NCI-H2171 treated with DMSO at 0.1 percent for 48 hours (cell line): Measurements from ENCODE around the gene ANGPTL2.

Experiments
- DNase-seq: peaks from one replicate; lab custom pipeline; 2025; lab: John Stamatoyannopoulos, UW

Gene ANGPTL2

DNA sequence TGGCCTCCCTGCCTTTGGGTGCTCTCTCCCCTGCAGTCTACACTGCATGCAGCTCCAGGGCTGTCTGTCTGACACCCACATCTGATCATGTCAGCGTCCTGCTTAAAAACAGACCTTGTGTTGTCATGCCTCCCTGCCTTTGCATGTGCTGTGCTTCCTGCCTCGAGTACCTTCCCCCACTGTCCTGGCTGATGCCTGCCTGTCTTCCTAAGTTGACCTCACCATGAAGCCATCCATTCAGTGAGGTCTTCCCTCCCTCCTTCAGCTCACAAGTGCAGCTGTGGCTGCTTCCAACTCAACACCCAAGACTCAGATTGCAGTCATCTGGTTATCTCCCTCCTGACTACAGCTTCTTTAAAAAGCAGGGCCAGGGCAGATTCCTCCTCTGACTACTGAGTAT, 5.5 kb downstream of the ANGPTL2 start:
- no peak for DNase-seq

DNA sequence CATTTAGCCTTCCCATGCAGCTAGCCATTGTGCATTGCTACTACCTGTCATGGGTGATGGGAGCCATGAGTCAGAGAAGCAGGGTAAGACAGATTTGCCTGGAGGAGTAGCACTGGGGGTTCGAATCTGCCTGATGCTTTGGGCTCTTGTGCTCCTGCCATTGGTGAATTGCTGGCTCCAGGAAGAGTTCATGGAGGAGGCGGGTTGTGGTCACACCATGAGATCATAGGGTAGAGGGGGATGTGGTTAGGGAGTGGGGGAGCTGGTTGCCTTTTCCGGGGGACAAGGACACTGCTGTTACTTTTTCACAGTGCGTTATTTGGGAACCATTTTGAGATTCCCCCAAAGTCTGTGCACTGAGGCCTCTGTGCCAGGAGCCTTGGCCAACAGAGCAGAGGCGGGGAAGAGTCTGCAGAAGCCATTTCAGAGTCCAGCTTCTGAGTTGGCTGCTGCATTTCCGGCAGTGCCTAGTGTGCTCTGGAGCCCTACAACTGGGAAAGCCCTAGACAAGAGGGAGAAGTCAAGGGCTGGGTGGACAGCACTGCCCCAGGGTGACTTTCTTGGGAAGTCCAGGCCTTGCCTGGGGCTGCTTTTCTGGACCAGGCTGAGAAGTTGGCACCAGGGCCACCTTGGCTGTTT, 6.2 kb downstream of the ANGPTL2 start:
- DNase-seq = no peak

DNA sequence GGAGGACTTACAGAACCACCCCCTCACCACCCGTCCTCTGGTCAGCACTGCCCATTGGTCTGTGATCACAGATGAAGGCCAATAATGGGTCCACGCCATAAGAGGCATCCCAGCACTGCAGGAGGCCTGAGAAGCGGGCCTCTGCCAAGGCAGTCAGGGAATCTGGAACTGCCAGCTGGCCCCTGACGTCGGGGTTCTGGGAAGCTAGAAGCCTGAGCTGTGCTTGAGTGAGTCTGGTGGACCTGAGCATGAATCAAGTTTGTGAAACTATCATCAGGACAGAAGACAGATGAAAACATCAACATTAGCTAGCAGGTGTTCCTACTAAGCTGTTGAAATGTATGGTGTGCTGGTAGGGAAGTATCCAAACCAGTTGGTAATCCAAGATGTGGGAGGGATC, 7.8 kb downstream of the ANGPTL2 start:
- DNase-seq = no peak

DNA sequence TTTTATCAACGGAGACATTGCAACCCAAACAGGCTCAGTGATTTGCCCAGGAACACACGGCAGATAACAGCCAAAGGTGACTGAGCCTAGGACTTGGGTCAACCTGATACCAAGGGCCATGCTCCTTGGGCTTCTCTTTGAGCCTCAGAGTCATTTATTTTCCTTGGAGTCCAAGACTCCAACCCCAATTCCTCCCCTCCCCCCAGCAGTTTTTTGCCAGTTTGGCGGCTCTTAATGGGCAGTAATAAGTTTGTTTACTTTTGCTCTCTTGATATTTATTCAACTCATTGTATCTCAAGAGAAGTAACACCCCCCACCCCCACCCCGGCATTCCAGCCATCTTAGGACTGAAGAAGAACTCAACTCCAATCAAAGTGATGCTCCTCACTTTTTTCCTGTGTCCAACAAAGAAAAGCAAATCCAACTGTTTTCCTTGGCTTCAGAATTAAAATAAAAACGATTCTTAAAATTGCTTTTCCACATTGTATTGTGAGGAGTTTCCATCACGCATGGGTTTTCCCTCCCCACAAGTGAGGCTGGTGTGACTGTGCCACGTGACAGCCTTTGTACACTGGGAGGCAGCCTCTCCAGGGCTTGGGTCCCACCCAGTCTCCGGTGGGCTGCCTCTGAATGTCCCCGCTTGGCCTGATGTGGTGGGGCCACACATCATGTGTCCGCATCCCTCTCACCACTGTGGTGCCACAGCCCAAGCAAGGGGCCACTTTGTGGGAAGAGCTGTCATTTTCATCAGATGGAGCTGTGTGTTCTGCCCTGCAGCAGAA, 9.1 kb downstream of the ANGPTL2 start:
- DNase-seq = no peak

DNA sequence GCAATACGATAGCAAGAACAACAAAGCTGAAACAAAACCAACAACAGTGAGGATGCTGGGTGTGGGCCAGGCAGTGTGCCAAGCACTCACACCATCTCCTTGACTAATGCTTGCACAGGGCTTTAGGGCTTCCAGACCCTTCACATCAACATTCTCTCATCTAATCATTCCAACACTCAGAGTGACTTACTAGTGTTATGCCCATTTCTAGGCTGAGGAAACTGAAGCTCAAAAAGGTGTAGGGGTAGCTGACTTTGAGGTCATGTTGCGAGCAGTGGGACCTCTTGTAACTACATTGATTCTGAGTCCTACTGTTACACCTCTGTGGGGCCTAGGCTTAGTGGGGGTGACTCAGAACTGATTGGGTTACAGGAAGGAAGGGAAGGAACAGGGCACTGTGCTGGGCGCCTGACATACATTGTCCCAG, 9.7 kb downstream of the ANGPTL2 start:
- DNase-seq = no peak

DNA sequence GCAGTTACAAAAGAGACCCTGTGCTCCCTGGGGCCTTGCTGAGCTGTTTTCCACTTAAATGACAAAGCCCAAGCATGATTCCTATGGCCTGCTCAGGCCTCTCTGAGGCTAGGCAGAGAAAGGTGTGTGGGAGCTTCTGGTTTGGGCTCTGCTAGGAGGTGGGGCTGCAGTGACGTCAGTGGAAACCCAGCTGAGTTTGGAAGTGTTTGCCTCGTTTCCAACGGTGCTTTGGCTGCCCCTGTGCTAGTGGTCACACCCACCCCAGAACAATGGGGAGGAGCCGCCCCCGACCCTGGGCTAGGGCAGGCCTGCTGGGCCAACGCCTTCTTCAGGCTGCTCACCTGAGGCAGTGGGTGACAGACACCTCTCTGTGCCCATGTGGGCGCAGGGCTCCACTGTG, 10.4 kb downstream of the ANGPTL2 start:
- no peak for DNase-seq

DNA sequence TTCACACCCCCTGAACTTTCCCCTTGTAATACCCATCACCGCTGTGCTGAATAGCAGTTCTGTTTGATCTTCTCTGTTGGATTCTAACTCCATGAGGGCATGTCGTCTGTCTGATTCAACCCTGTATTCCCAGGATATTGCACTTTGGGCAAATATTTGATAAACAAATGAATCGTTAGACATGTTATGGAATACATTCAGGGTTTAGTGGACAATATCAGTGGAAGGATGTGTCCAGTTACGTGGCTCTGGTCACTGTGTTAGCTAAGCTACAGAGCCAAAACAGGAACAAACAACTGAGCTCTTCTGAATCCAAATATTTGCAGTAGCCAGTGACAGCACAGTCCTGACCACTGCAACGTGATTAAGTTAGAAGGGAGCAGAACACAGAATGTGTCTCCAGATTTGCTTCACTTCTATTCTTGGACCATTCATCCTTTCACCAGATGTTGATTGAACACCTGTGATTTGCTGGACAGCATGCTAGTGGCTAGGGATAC, 13.2 kb downstream of the ANGPTL2 start:
- no peak for DNase-seq

DNA sequence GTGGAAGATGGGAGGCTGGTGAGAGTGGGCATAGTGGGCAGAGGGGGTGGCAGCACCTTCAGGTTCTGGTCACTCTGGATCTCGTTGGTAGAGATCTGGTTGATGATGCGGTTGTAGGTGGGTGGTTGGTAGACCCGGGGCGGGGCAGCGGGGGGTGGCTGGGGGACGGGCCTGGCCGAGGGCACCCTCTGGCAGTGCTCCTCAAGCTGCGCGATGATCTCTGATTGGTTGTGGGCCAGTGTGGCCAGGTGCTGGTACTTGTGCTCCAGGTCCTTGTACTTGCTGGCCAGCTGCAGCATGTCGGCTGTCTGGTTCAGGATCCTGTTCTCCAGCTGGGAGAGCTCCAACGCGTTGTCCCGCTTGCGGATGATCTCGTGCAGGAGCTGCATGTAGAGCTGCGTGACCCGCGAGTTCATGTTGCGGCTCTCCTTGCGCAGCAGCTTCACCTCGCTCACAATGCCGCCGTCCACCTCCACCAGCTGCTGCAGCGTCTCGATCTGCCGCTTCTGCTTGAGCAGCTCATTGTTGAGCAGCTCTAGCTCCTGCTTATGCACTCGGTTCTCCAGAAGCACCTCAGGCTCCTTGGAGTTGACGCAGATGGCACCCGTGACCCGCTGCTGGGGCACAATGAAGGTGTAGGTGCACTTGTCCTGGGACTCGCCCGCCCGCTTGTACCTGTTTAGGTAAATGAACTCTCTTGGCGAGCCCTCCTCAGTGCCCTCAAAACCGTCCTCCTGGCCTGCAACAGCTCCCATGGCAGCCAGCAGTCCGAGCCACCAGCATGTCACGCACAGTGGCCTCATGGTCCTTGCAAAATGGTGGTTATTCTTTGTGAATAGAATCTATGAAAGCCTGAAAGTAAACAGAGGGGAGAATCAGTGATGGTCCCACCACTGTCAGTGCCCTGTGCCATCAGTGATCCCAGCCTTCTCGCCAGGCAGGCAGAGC, 14.2 kb downstream of the ANGPTL2 start:
- DNase-seq = no peak

DNA sequence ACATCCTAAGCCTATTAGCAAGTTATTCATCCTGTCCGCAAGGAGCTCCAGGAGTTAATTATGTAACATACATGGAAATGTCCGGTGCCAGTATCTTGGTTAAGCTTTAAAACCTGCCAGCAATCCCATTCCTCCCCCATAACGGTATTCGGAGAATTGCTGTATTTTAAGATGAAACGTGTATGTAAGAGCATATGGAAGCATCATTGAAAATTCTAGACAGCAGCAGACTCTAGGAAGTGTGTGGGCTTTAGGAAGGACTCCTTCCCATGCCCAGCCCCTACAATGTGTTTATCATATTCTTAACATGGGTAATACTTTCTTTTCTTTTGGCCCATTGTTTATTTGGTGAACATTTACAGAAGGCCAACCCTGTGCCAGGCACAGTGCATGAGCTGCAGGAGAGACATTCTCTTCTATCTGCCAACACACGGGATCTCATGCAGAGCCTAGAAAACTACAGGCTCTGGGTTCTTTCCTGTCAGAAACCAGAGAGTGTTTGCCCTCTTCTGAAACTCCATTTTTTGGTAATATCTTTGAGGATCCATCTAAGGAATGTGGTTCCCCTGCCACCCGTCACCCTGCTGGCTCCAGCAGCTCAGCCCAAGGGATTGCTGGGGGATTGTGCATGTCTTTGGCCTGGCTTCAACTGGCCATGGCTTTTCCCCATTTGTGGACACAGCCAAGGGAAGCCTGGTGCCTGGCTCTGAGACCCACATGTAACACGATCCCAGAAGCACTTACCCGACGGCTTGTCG, 15.1 kb downstream of the ANGPTL2 start:
- no peak for DNase-seq

DNA sequence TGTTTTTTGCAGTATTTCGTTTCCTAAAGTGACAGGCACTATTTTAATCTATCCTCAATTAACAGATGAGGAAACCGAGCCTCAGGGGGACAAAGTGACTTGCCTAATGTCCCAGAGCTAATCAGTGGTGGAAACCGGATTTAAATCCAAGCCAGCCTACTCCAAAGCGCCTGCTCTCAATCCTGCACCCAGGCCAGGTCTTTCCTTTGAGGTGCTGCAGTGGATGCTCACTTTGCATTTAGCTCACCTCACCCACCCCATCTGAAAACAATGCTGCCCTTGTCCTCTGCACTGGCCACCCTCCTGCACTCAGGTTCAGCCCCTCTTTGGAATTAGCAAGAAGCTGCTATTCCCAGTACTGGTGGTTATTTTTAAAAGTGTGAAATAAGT, 16.0 kb downstream of the ANGPTL2 start:
- no peak for DNase-seq

DNA sequence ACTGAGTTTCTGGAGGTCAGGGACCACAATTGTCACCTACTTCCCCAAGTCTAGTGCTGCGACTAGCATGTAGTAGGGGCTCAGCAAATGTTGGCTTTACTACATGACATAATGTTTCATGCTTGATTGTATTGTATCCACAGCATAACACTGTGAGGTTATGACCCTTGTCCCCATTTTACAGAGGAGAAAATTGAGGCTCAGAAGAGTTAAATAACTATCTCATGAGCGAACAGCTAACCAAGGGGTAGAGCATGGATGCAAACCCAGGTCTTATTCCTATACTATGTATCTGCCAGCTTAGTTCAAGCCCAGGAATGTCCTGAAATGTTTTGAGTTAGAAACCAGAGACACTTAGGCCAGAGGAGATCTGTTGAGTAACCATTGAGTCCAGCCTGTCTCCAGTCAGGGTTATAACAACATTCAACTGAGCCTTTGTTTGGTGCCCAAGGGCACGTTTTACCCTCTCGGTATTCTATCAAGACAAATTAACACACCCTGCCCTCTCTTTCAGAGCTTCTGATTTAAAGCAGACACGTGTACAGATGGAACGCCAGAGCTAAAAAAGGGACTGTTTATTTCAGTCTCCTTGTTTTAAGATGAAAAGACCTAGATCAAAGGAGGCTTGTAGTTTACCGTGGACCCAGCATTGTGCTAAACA, 16.5 kb downstream of the ANGPTL2 start:
- DNase-seq = no peak

DNA sequence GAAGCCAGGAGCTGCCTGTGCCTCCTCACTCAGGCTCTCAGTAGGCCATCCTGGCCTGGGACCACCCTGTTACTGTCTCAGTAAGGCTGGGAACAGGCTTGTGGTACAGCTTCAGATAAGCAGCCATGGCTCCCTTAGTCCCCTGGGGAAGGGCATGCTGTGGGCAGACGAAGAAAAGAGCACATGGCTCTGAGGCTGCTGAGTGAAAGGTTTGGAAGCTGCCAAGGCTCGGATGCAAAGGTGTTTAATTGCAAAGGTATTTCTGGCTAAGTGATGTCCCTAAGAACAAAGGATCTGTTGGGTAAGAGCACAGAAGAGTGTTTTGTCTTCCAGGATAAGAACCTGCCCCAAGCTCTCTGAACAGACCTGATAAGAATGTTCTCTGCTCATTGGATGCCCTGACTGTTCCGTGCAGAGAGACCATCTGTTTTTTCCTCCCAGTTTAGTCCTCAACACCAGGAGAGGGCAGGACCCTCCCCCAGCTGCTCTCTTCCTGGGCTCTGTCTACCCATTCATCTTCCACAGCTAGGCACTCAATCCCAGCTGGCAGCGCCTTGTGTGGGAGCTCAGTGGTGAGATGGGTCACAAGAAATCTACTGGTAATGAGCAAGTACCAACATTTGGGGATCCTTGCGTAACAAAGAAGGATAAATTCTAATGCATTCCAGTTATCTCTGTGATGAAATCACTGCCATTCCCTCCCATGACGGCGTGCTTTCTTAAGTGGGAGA, 17.7 kb downstream of the ANGPTL2 start:
- peak; percentile 94 for DNase-seq

DNA sequence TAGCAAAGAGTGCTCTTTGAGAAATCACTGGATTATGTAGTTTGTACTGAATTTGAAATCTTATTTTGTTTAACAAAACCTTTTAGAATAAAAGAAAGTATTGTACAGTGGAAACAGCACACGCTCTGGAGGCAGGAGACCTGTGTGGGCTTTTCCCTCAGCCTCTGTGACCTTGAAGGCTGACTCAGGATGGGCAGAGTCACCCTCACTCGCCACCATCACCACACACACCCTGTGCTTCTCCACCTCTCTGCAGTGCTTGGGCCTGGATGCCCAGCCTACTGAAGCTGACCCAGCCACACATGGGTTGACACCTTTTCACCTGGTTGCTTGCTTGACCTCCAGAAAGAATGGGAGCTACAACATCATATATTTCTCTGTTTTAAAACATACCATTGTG, 19.6 kb downstream of the ANGPTL2 start:
- DNase-seq = no peak

DNA sequence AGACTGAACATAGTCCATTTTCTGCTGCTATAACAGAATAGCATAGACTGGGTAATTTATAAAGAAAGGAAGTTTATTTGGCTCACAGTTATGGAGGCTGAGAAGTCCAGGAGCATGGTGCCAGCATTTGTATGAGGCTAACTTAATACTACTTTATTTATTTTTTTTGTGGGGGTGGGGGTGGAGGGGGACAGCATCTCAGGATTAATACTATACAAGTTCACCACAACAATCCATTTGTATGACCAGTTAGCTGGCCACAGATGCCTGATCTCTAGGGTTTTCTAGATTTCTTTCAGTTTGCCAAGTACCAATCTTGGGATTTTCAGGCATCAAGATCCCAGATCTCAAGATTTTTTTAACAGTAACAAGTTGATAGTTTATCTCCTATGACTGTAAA, 20.3 kb downstream of the ANGPTL2 start:
- DNase-seq = no peak

DNA sequence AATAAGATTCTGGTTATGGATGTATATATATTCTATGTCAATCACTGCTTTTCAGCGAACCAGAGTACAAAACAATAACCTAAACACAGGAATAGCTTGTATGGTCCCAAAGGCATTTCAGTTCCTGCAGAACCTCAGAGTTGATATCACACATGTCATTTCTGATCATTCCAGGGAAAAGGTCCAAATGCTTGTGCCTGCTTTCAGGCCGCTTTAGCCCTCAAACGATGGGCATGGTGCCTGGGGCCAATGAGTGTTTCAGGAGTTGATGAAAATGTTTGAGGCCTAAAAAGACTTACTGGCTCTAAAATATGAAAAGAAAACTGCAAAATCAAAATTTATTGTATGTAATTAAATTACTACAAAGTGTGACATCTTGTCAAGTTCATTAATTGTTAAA, 22.8 kb downstream of the ANGPTL2 start:
- DNase-seq = no peak

DNA sequence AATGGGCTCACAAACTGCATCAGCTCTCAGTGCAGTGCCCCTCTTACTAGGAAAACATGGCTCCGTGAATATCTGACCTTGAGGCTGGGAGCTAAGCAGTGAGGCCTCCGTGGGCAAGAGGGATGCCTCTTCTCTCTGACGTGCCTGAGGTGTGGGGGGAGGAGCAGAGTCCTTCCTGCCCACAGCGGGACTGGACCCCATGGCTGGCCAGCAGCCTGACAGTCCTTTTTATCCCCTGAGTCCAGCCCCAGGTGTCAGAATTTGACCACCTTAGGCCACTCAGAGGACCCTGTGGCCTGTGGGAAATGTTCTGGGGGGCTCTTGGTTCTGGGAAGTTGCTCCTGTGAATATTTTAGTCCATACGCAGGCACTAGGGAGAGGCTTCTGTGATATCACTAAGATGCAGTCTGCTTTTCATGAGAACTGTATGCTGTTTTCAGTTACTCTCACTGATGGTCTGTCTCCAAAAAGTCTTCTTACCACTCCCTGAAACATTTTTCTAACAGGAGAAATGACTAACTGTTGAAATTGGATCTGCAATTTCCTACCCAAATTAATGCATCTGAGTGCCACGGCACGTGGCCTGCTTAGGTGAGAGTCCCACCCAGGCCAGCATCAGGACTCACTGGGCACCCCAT, 23.4 kb downstream of the ANGPTL2 start:
- no peak for DNase-seq

DNA sequence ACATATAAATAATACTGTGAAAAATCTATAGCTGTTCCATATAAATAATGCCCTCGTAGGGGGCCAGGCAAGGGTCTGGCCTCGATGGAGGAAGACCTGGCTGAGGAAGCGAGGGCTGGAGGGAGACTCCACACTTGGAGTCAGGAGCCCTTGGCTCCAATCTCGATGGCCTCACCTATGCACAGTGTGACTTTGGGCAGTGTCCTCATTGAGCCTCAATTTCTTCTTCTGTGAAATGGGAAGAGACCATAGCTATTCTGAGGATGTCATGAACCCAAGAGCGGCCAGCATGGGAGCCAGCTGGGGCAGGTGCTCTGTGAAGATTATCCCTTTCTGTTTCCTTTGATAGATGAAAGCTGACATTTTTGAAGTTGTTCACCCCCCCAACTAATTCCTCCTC, 24.8 kb downstream of the ANGPTL2 start:
- DNase-seq = no peak

DNA sequence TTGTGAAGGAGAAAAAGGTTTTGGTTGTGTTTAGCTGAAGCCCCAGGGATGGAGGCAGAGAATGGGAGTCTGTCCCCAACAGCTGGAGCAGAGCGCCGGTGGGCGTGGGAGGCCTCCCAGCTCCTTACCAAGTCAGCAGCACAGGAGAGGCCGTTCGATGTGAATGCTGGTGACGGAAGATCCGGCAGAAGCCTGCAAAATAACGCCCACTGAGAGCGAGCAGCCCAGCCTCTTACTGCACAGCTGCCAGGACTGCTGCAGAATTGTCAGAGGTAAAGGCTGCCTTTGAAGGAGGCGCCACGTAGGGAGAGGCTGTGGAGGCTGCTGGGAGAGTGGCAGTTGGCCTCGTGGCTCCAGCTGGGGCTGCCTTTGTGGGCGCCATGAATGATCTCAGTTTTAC, 26.2 kb downstream of the ANGPTL2 start:
- DNase-seq = no peak

DNA sequence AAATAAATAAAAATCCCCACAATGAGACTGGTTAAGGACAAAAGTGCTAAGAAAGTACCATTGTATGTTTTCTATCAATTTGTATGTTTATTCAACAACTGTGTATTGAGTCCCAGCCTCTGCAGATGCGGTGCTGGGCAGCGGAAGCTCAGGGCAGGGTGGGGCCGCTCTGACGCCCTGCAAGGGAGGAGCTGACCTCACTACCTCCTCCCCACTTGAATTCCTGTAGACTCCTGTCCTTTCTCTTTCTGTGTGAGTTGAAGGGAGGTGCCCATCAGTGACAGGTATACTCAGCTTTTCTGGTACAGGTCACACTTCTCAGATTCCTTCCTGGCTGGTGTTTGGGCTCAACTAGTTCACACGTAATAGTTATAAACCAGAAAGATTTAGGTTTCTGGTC, 27.0 kb downstream of the ANGPTL2 start:
- no peak for DNase-seq
